Measurements from ENCODE around the gene C1QTNF9. TPM values are rescaled to one million over a fixed set of nuclear protein-coding genes. Genes with fewer than 3 reads are reported as not detected.

Gene C1QTNF9
- total RNA-seq, 1 experiment from 2014 or later, result not detected

- H3K9me3 ChIP-seq (replicated peaks), result no peaks in the 10 kb centered on the region
- H3K27ac ChIP-seq, result no peak overlapping the region
- no peaks in the 10 kb centered on the region for H3K27me3 ChIP-seq (replicated peaks)
- DNase-seq (ENCODE audit: low read depth in 1 of 2, low spot score in 2 of 2), result no peak
- H3K4me3 ChIP-seq, result no peak overlapping the region
- no peaks in the 10 kb centered on the region for H3K36me3 ChIP-seq
- peaks cover 25% of the 10 kb centered on the region for H3K4me1 ChIP-seq (replicated peaks)
Measured at GRCh38 chr13:24274452-24275021, 34.8 kb upstream of the C1QTNF9 start.

GRCh38 chr13:24275041-24275440, 34.3 kb upstream of the C1QTNF9 start:
- peaks cover 23% of the 10 kb centered on the region for H3K4me1 ChIP-seq (replicated peaks)
- DNase-seq (ENCODE audit: low read depth in 1 of 2, low spot score in 2 of 2), result no peak
- no peaks in the 10 kb centered on the region for H3K9me3 ChIP-seq (replicated peaks)
- no peak overlapping the region for H3K27ac ChIP-seq
- H3K4me3 ChIP-seq, result no peak overlapping the region
- no peaks in the 10 kb centered on the region for H3K27me3 ChIP-seq (replicated peaks)
- H3K36me3 ChIP-seq, result no peaks in the 10 kb centered on the region

- Histone ChIP-seq H3K36me3 (no peaks in the 10 kb centered on the region), H3K27ac (no peak overlapping the region), H3K9me3 (replicated peaks) (no peaks in the 10 kb centered on the region), H3K27me3 (replicated peaks) (no peaks in the 10 kb centered on the region), H3K4me3 (no peak overlapping the region), H3K4me1 (replicated peaks) (peaks cover 10% of the 10 kb centered on the region)
- no peak for DNase-seq (ENCODE audit: low read depth in 1 of 2, low spot score in 2 of 2)
Measured at GRCh38 chr13:24276306-24276705, 33.1 kb upstream of the C1QTNF9 start.

GRCh38 chr13:24276861-24277260, 32.5 kb upstream of the C1QTNF9 start:
- no peaks in the 10 kb centered on the region for H3K9me3 ChIP-seq (replicated peaks)
- no peaks in the 10 kb centered on the region for H3K27me3 ChIP-seq (replicated peaks)
- H3K4me3 ChIP-seq, result no peak overlapping the region
- H3K27ac ChIP-seq, result no peak overlapping the region
- H3K4me1 ChIP-seq (replicated peaks), result peaks cover 4% of the 10 kb centered on the region
- no peaks in the 10 kb centered on the region for H3K36me3 ChIP-seq
- DNase-seq (ENCODE audit: low read depth in 1 of 2, low spot score in 2 of 2), result no peak

GRCh38 chr13:24277761-24278160, 31.6 kb upstream of the C1QTNF9 start:
- no peaks in the 10 kb centered on the region for H3K27me3 ChIP-seq (replicated peaks)
- H3K4me3 ChIP-seq, result no peak overlapping the region
- no peak for DNase-seq (ENCODE audit: low read depth in 1 of 2, low spot score in 2 of 2)
- no peaks in the 10 kb centered on the region for H3K4me1 ChIP-seq (replicated peaks)
- H3K9me3 ChIP-seq (replicated peaks), result no peaks in the 10 kb centered on the region
- no peaks in the 10 kb centered on the region for H3K36me3 ChIP-seq
- no peak overlapping the region for H3K27ac ChIP-seq

- H3K27me3 ChIP-seq (replicated peaks), result no peaks in the 10 kb centered on the region
- H3K4me1 ChIP-seq (replicated peaks), result no peaks in the 10 kb centered on the region
- H3K36me3 ChIP-seq, result peaks cover 6% of the 10 kb centered on the region; the same call in 1 of the 2 replicates
- no peaks in the 10 kb centered on the region for H3K9me3 ChIP-seq (replicated peaks)
- H3K4me3 ChIP-seq, result no peak overlapping the region
- no peak for DNase-seq (ENCODE audit: low read depth in 1 of 2, low spot score in 2 of 2)
- no peak overlapping the region for H3K27ac ChIP-seq
Measured at GRCh38 chr13:24279327-24280110, 29.9 kb upstream of the C1QTNF9 start.

- DNase-seq (ENCODE audit: low read depth in 1 of 2, low spot score in 2 of 2), result no peak
- Histone ChIP-seq H3K36me3 (peaks cover 8% of the 10 kb centered on the region; the same call in 1 of the 2 replicates), H3K4me3 (no peak overlapping the region), H3K4me1 (replicated peaks) (no peaks in the 10 kb centered on the region), H3K9me3 (replicated peaks) (no peaks in the 10 kb centered on the region), H3K27me3 (replicated peaks) (no peaks in the 10 kb centered on the region), H3K27ac (no peak overlapping the region)
Measured at GRCh38 chr13:24280720-24281119, 28.7 kb upstream of the C1QTNF9 start.

GRCh38 chr13:24281188-24282008, 28.0 kb upstream of the C1QTNF9 start:
- Histone ChIP-seq H3K9me3 (replicated peaks) (no peaks in the 10 kb centered on the region), H3K4me3 (no peak overlapping the region), H3K36me3 (peaks cover 8% of the 10 kb centered on the region), H3K27me3 (replicated peaks) (no peaks in the 10 kb centered on the region), H3K27ac (no peak overlapping the region), H3K4me1 (replicated peaks) (no peaks in the 10 kb centered on the region)
- no peak for DNase-seq (ENCODE audit: low read depth in 1 of 2, low spot score in 2 of 2)

- DNase-seq (ENCODE audit: low read depth in 1 of 2, low spot score in 2 of 2), result no peak
- Histone ChIP-seq H3K27ac (no peak overlapping the region), H3K27me3 (replicated peaks) (no peaks in the 10 kb centered on the region), H3K4me3 (no peak overlapping the region), H3K9me3 (replicated peaks) (no peaks in the 10 kb centered on the region), H3K36me3 (peaks cover 12% of the 10 kb centered on the region), H3K4me1 (replicated peaks) (no peaks in the 10 kb centered on the region)
Measured at GRCh38 chr13:24282256-24282655, 27.1 kb upstream of the C1QTNF9 start.

- Histone ChIP-seq H3K27ac (no peak overlapping the region), H3K36me3 (peaks cover 28% of the 10 kb centered on the region), H3K27me3 (replicated peaks) (no peaks in the 10 kb centered on the region), H3K4me3 (no peak overlapping the region), H3K4me1 (replicated peaks) (no peaks in the 10 kb centered on the region), H3K9me3 (replicated peaks) (no peaks in the 10 kb centered on the region)
- DNase-seq (ENCODE audit: low read depth in 1 of 2, low spot score in 2 of 2), result no peak
Measured at GRCh38 chr13:24284889-24285565, 24.4 kb upstream of the C1QTNF9 start.

GRCh38 chr13:24286624-24287023, 22.8 kb upstream of the C1QTNF9 start:
- H3K27ac ChIP-seq, result no peak overlapping the region
- no peak overlapping the region for H3K4me3 ChIP-seq
- H3K36me3 ChIP-seq, result peaks cover 34% of the 10 kb centered on the region
- DNase-seq (ENCODE audit: low read depth in 1 of 2, low spot score in 2 of 2), result no peak
- H3K27me3 ChIP-seq (replicated peaks), result no peaks in the 10 kb centered on the region
- H3K4me1 ChIP-seq (replicated peaks), result no peaks in the 10 kb centered on the region
- no peaks in the 10 kb centered on the region for H3K9me3 ChIP-seq (replicated peaks)

GRCh38 chr13:24287748-24288287, 21.6 kb upstream of the C1QTNF9 start:
- Histone ChIP-seq H3K4me3 (no peak overlapping the region), H3K36me3 (peaks cover 34% of the 10 kb centered on the region), H3K27me3 (replicated peaks) (no peaks in the 10 kb centered on the region), H3K27ac (no peak overlapping the region), H3K4me1 (replicated peaks) (no peaks in the 10 kb centered on the region), H3K9me3 (replicated peaks) (no peaks in the 10 kb centered on the region)
- DNase-seq (ENCODE audit: low read depth in 1 of 2, low spot score in 2 of 2), result no peak

GRCh38 chr13:24288870-24289269, 20.5 kb upstream of the C1QTNF9 start:
- no peaks in the 10 kb centered on the region for H3K4me1 ChIP-seq (replicated peaks)
- no peak overlapping the region for H3K27ac ChIP-seq
- DNase-seq (ENCODE audit: low read depth in 1 of 2, low spot score in 2 of 2), result no peak
- H3K36me3 ChIP-seq, result peaks cover 31% of the 10 kb centered on the region
- H3K27me3 ChIP-seq (replicated peaks), result no peaks in the 10 kb centered on the region
- H3K4me3 ChIP-seq, result no peak overlapping the region
- H3K9me3 ChIP-seq (replicated peaks), result no peaks in the 10 kb centered on the region

Measured in SJSA1 (cell line).